Testis (tissue), 3 donors: ENCODE data around the gene PTPRE. TPM values are rescaled to one million over a fixed set of nuclear protein-coding genes. Genes with fewer than 3 reads are reported as not detected.

Source experiments
- DNase-seq: peaks from one replicate; pipeline ENCODE4 v3.0.0-alpha.2; 2019
- H3K27ac ChIP-seq, 2 donors: fragments of 200-600 bp; sonication (generic); one replicate each; pipeline ENCODE4 v1.5.1; 2019
- H3K27me3 ChIP-seq: fragments of 200-600 bp; sonication (generic); one replicate; pipeline ENCODE4 v1.5.1; 2019
- H3K36me3 ChIP-seq: fragments of 200-600 bp; sonication (generic); one replicate; pipeline ENCODE4 v1.5.1; 2017; ENCODE audit warnings: low read depth; ENCODE audit errors: missing control alignments
- H3K4me1 ChIP-seq: fragments of 200-600 bp; sonication (generic); one replicate; pipeline ENCODE4 v1.5.1; 2019
- H3K4me3 ChIP-seq, 2 donors: fragments of 200-600 bp; sonication (generic); one replicate each; pipeline ENCODE4 v1.5.1; 2017 to 2019
- H3K9me3 ChIP-seq: fragments of 200-600 bp; sonication (generic); one replicate; pipeline ENCODE4 v1.5.1; 2017
- CTCF ChIP-seq, 3 experiments: fragments of 450-650 bp in 2 of 3; fragments of 200-600 bp in 1 of 3; sonication (generic) in 1 of 3; IDR thresholded peaks; one replicate each; pipeline ENCODE4 v1.5.1; 2016 to 2019; ENCODE audit warnings: antibody characterized with exemption in 3 of 3, mild to moderate bottlenecking in 2 of 3, moderate library complexity in 1 of 3
- POLR2A ChIP-seq: fragments of 450-650 bp; IDR thresholded peaks from one replicate; pipeline ENCODE4 v1.6.1; 2017; ENCODE audit warnings: antibody characterized with exemption, mild to moderate bottlenecking, moderate library complexity
- WGBS, 2 donors: methylation state at CpG; one replicate each; pipeline ENCODE4 v1.1.5; 2018; 5-methylcytosine and 5-hydroxymethylcytosine counted together
- intact Hi-C: fragments of 100-400 bp; cut with DNase I; formaldehyde crosslinking; loops from one replicate; pipeline ENCODE4 v1.15.1; 2023; ENCODE audit warnings: low total_unique reads
- polyA plus RNA-seq: library from polyadenylated mRNA; stranded (reverse); fragments of 350-450 nt; fragmentation: Illumina TruSeq; extraction: RNeasy Lipid Tissue Mini Kit (QIAGEN cat#74804); gene quantifications from one replicate; pipeline ENCODE4 v1.2.3, GENCODE V29; 2014; ENCODE audit warnings: low read depth, low replicate concordance; ENCODE audit not compliant: insufficient read depth
- total RNA-seq, 2 donors: library from RNA; depleted of rRNA; stranded (reverse); fragments of >200 nt; gene quantifications; one replicate each; pipeline ENCODE4 v1.2.3, GENCODE V29; 2016

Gene PTPRE
- total and polyA plus RNA-seq, 3 donors from 2014 or later = 10.0 to 26.6 (median 15.3) TPM

GRCh38 chr10:127875916-127876315 is 31.0 kb upstream of the PTPRE start:
- Histone ChIP-seq H3K4me3 (no peak overlapping the region), H3K9me3 (no peaks in the 10 kb centered on the region), H3K36me3 (no peaks in the 10 kb centered on the region), H3K27ac (no peak overlapping the region), H3K4me1 (peaks cover 13% of the 10 kb centered on the region), H3K27me3 (no peaks in the 10 kb centered on the region)
- TF ChIP-seq POLR2A (no peak), CTCF (IDR thresholded peaks at IDR 0.05) (no peak)
- 85 to 94% methylated on average over 5 of the region's 5 CpGs for WGBS, 2 donors
- intact Hi-C loops = no loop called here
- DNase-seq = no peak

GRCh38 chr10:127877116-127877515 is 29.8 kb upstream of the PTPRE start:
- no peak for DNase-seq
- intact Hi-C loops = no loop called here
- no peak overlapping the region for H3K27ac ChIP-seq
- H3K9me3 ChIP-seq = no peaks in the 10 kb centered on the region
- H3K4me3 ChIP-seq = no peak overlapping the region
- H3K4me1 ChIP-seq = peaks cover 5% of the 10 kb centered on the region
- 89 to 92% methylated on average over 4 of the region's 4 CpGs for WGBS, 2 donors
- TF ChIP-seq POLR2A (no peak), CTCF (IDR thresholded peaks at IDR 0.05) (no peak)
- no peaks in the 10 kb centered on the region for H3K36me3 ChIP-seq
- H3K27me3 ChIP-seq = no peaks in the 10 kb centered on the region

GRCh38 chr10:127877699-127878098 is 29.2 kb upstream of the PTPRE start:
- no peak overlapping the region for H3K4me3 ChIP-seq
- no peaks in the 10 kb centered on the region for H3K27me3 ChIP-seq
- intact Hi-C loops = no loop called here
- WGBS, 2 donors = 89 to 91% methylated on average over 5 of the region's 5 CpGs
- H3K36me3 ChIP-seq = no peaks in the 10 kb centered on the region
- H3K27ac ChIP-seq = no peak overlapping the region
- no peaks in the 10 kb centered on the region for H3K4me1 ChIP-seq
- TF ChIP-seq CTCF (IDR thresholded peaks at IDR 0.05) = no peak
- TF ChIP-seq POLR2A = no peak
- DNase-seq = no peak
- no peaks in the 10 kb centered on the region for H3K9me3 ChIP-seq

- no peaks in the 10 kb centered on the region for H3K36me3 ChIP-seq
- no peak overlapping the region for H3K4me3 ChIP-seq
- H3K9me3 ChIP-seq = no peaks in the 10 kb centered on the region
- no peaks in the 10 kb centered on the region for H3K4me1 ChIP-seq
- no peak overlapping the region for H3K27ac ChIP-seq
- WGBS, 2 donors = 92 to 95% methylated on average over 4 of the region's 4 CpGs
- DNase-seq = no peak
- intact Hi-C loops = no loop called here
- H3K27me3 ChIP-seq = no peaks in the 10 kb centered on the region
- TF ChIP-seq POLR2A (no peak), CTCF (IDR thresholded peaks at IDR 0.05) (no peak)
These were observed 28.3 kb upstream of the PTPRE start for GRCh38 chr10:127878475-127879055.

GRCh38 chr10:127880557-127880956 is 26.3 kb upstream of the PTPRE start:
- TF ChIP-seq POLR2A (no peak), CTCF (IDR thresholded peaks at IDR 0.05) (no peak)
- intact Hi-C loops = no loop called here
- WGBS, 2 donors = 39% methylated on average over 2 of the region's 2 CpGs; no CpG with 5 or more reads in 1 of the 2 donors
- H3K4me3 ChIP-seq = no peak overlapping the region
- no peak for DNase-seq
- no peaks in the 10 kb centered on the region for H3K9me3 ChIP-seq
- no peaks in the 10 kb centered on the region for H3K4me1 ChIP-seq
- H3K36me3 ChIP-seq = no peaks in the 10 kb centered on the region
- no peaks in the 10 kb centered on the region for H3K27me3 ChIP-seq
- no peak overlapping the region for H3K27ac ChIP-seq
